Panc1 (cell line): Measurements from ENCODE around the gene SLC8A1.

ENCODE experiments used
- POLR2AphosphoS5 ChIP-seq: IDR thresholded peaks from 2 replicates; pipeline ENCODE4 v1.6.1; 2012; ENCODE audit warnings: mild to moderate bottlenecking, low read depth, low read length, moderate library complexity
- REST ChIP-seq, 2 experiments: IDR thresholded peaks; 2 replicates each; pipeline ENCODE4 v1.6.1; 2011 to 2012; ENCODE audit warnings: low read depth in 2 of 2, control low read depth in 1 of 2, low read length in 1 of 2, mild to moderate bottlenecking in 1 of 2, moderate library complexity in 1 of 2; ENCODE audit not compliant: insufficient read depth in 1 of 2
- SIN3A ChIP-seq: IDR thresholded peaks from 2 replicates; pipeline ENCODE4 v1.6.1; 2012; ENCODE audit warnings: low read depth, mild to moderate bottlenecking, low read length, moderate library complexity, borderline replicate concordance; ENCODE audit not compliant: insufficient read depth
- TCF7L2 ChIP-seq: IDR thresholded peaks from 2 replicates; pipeline ENCODE4 v1.6.1; 2011; ENCODE audit warnings: mild to moderate bottlenecking, low read depth, low read length, inconsistent platforms
- TF ChIP-seq, protein P1 (sequence below): fragments of 450-650 bp; IDR thresholded peaks from 2 replicates; pipeline ENCODE4 v1.5.1; 2017; ENCODE audit warnings: mild to moderate bottlenecking

GRCh38 chr2:40094451-40094850 is 357.4 kb downstream of the SLC8A1 start:
- no peak for TF ChIP-seq POLR2AphosphoS5
- no peak for TF ChIP-seq REST (IDR thresholded peaks at IDR 0.05; ENCODE audit: insufficient read depth in 1 of 2, low read depth in 2 of 2, low read length in 1 of 2)
- TF ChIP-seq, protein P1, sequence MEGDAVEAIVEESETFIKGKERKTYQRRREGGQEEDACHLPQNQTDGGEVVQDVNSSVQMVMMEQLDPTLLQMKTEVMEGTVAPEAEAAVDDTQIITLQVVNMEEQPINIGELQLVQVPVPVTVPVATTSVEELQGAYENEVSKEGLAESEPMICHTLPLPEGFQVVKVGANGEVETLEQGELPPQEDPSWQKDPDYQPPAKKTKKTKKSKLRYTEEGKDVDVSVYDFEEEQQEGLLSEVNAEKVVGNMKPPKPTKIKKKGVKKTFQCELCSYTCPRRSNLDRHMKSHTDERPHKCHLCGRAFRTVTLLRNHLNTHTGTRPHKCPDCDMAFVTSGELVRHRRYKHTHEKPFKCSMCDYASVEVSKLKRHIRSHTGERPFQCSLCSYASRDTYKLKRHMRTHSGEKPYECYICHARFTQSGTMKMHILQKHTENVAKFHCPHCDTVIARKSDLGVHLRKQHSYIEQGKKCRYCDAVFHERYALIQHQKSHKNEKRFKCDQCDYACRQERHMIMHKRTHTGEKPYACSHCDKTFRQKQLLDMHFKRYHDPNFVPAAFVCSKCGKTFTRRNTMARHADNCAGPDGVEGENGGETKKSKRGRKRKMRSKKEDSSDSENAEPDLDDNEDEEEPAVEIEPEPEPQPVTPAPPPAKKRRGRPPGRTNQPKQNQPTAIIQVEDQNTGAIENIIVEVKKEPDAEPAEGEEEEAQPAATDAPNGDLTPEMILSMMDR, result no peak
- no peak for TF ChIP-seq SIN3A
- no peak for TF ChIP-seq TCF7L2
